Measurements from ENCODE around the gene APBB1IP.
"Not testable (repeated sequence)": the region's sequence is repeated elsewhere in the genome, so short reads cannot be mapped to it uniquely, and the experiment has no call there.

Gene APBB1IP

DNA sequence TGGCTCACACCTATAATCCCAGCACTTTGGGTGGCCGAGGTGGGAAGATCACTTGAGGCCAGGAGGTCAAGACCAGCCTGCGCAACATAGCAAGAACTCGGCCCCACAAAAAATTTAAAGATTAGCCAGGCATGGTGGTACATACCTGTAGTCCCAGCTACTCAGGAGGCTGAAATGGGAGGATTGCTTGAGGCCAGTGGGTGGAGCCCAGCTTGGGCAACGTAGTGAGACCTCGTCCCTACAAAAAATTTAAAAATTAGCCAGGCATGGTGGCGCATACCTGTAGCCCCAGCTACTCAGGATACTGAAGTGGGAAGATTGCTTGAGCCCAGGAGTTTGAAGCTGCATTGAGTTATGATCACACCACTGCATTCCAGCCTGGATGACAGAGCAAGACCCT, 28.4 kb downstream of the APBB1IP start:
- H3K4me1 ChIP-seq (ENCODE audit: control insufficient read depth, insufficient read depth, low read length), result not testable (repeated sequence)

GRCh38 chr10:26467639-26468038, 29.5 kb downstream of the APBB1IP start:
- Histone ChIP-seq H3K9ac (ENCODE audit: low read depth, low read length) (no peak overlapping the region), H3K4me3 (ENCODE audit: low read depth, low read length) (no peak overlapping the region), H3K36me3 (ENCODE audit: control insufficient read depth, insufficient read depth, low read length) (no peaks in the 10 kb centered on the region), H3K9me3 (ENCODE audit: control insufficient read depth, insufficient read depth, low read length) (no peaks in the 10 kb centered on the region), H3K27me3 (ENCODE audit: control insufficient read depth, insufficient read depth, low read length) (no peaks in the 10 kb centered on the region), H3K4me1 (ENCODE audit: control insufficient read depth, insufficient read depth, low read length) (no peaks in the 10 kb centered on the region)

More for the DNA sequence above, 28.4 kb downstream of the APBB1IP start:
- H3K9me3 ChIP-seq (ENCODE audit: control insufficient read depth, insufficient read depth, low read length); H3K9ac ChIP-seq (ENCODE audit: low read depth, low read length); H3K36me3 ChIP-seq (ENCODE audit: control insufficient read depth, insufficient read depth, low read length); H3K4me3 ChIP-seq (ENCODE audit: low read depth, low read length); H3K27me3 ChIP-seq (ENCODE audit: control insufficient read depth, insufficient read depth, low read length): not testable (repeated sequence)

DNA sequence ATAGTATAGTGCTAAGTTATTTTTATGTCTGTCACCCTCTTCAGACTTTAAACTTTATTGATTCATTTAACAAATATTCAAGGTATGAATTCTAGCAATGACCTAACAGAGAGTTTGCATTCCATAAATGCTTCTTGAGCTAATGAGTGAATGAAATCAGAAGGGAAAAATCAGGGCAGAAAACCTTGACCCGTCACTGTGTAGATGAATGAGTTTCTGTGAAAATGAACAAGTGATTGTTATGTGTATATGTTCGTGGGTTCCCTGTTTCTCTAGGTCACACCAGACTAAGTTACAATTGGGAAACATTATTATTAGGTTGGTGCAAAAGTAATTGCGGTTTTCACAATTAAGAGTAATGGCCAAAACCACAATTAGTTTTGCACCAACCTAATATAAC, 30.1 kb downstream of the APBB1IP start:
- no peaks in the 10 kb centered on the region for H3K36me3 ChIP-seq (ENCODE audit: control insufficient read depth, insufficient read depth, low read length)
- no peaks in the 10 kb centered on the region for H3K9me3 ChIP-seq (ENCODE audit: control insufficient read depth, insufficient read depth, low read length)
- H3K9ac ChIP-seq (ENCODE audit: low read depth, low read length), result no peak overlapping the region
- no peak overlapping the region for H3K4me3 ChIP-seq (ENCODE audit: low read depth, low read length)
- peaks cover 3% of the 10 kb centered on the region for H3K4me1 ChIP-seq (ENCODE audit: control insufficient read depth, insufficient read depth, low read length)
- no peaks in the 10 kb centered on the region for H3K27me3 ChIP-seq (ENCODE audit: control insufficient read depth, insufficient read depth, low read length)

DNA sequence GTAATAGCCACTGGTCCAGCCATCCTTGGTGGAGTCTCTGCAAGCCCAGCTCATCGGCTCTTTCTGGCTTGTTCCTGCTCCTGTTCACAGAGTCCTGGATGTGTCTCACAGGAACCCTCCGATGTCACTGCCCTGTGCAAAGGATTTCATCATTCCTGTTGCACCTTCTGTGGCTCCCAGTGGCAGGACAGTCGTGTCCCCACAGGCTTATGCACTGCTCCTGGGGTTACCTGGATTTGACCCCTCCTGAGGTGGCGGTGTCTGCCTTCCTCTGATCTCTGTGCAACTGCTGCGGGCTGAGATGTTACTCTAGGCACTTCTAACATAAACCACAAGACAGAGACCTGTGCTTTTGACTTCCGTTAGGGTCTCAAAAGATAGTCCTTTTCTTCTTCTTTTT, 30.6 kb downstream of the APBB1IP start:
- Histone ChIP-seq H3K4me1 (ENCODE audit: control insufficient read depth, insufficient read depth, low read length) (peaks cover 3% of the 10 kb centered on the region), H3K36me3 (ENCODE audit: control insufficient read depth, insufficient read depth, low read length) (no peaks in the 10 kb centered on the region), H3K4me3 (ENCODE audit: low read depth, low read length) (no peak overlapping the region), H3K9me3 (ENCODE audit: control insufficient read depth, insufficient read depth, low read length) (no peaks in the 10 kb centered on the region), H3K9ac (ENCODE audit: low read depth, low read length) (no peak overlapping the region), H3K27me3 (ENCODE audit: control insufficient read depth, insufficient read depth, low read length) (no peaks in the 10 kb centered on the region)

DNA sequence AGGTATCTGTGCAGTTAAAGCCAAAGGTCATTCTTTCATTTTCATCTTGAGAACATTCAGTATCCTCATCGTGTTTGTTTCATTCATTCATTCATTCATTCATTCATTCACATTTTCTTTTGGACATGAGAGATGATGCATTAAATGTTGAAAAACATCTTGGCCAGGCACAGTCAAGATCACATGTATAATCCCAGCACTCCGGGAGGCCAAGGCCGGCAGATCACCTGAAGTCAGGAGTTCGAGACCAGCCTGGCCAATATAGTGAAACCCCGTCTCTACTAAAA, 34.3 kb downstream of the APBB1IP start:
- Histone ChIP-seq H3K4me3 (ENCODE audit: low read depth, low read length) (no peak overlapping the region), H3K27me3 (ENCODE audit: control insufficient read depth, insufficient read depth, low read length) (no peaks in the 10 kb centered on the region), H3K4me1 (ENCODE audit: control insufficient read depth, insufficient read depth, low read length) (peaks cover 3% of the 10 kb centered on the region), H3K9me3 (ENCODE audit: control insufficient read depth, insufficient read depth, low read length) (no peaks in the 10 kb centered on the region), H3K9ac (ENCODE audit: low read depth, low read length) (no peak overlapping the region), H3K36me3 (ENCODE audit: control insufficient read depth, insufficient read depth, low read length) (no peaks in the 10 kb centered on the region)

- H3K4me1 ChIP-seq (ENCODE audit: control insufficient read depth, insufficient read depth, low read length), result peaks cover 3% of the 10 kb centered on the region
- no peaks in the 10 kb centered on the region for H3K9me3 ChIP-seq (ENCODE audit: control insufficient read depth, insufficient read depth, low read length)
Measured at GRCh38 chr10:26474026-26474425, 35.9 kb downstream of the APBB1IP start.

GRCh38 chr10:26474845-26475244, 36.7 kb downstream of the APBB1IP start:
- H3K9me3 ChIP-seq (ENCODE audit: control insufficient read depth, insufficient read depth, low read length); H3K36me3 ChIP-seq (ENCODE audit: control insufficient read depth, insufficient read depth, low read length); H3K27me3 ChIP-seq (ENCODE audit: control insufficient read depth, insufficient read depth, low read length); H3K4me1 ChIP-seq (ENCODE audit: control insufficient read depth, insufficient read depth, low read length); H3K9ac ChIP-seq (ENCODE audit: low read depth, low read length); H3K4me3 ChIP-seq (ENCODE audit: low read depth, low read length): not testable (repeated sequence)

More at GRCh38 chr10:26474026-26474425, 35.9 kb downstream of the APBB1IP start:
- H3K27me3 ChIP-seq (ENCODE audit: control insufficient read depth, insufficient read depth, low read length), result no peaks in the 10 kb centered on the region
- no peak overlapping the region for H3K4me3 ChIP-seq (ENCODE audit: low read depth, low read length)
- H3K9ac ChIP-seq (ENCODE audit: low read depth, low read length), result no peak overlapping the region
- H3K36me3 ChIP-seq (ENCODE audit: control insufficient read depth, insufficient read depth, low read length), result no peaks in the 10 kb centered on the region

- Histone ChIP-seq H3K9ac (ENCODE audit: low read depth, low read length) (no peak overlapping the region), H3K36me3 (ENCODE audit: control insufficient read depth, insufficient read depth, low read length) (no peaks in the 10 kb centered on the region), H3K9me3 (ENCODE audit: control insufficient read depth, insufficient read depth, low read length) (no peaks in the 10 kb centered on the region), H3K27me3 (ENCODE audit: control insufficient read depth, insufficient read depth, low read length) (no peaks in the 10 kb centered on the region), H3K4me3 (ENCODE audit: low read depth, low read length) (no peak overlapping the region), H3K4me1 (ENCODE audit: control insufficient read depth, insufficient read depth, low read length) (peaks cover 3% of the 10 kb centered on the region)
Measured at GRCh38 chr10:26475386-26475785, 37.2 kb downstream of the APBB1IP start.

- H3K27me3 ChIP-seq (ENCODE audit: control insufficient read depth, insufficient read depth, low read length), result no peaks in the 10 kb centered on the region
- no peak overlapping the region for H3K9ac ChIP-seq (ENCODE audit: low read depth, low read length)
- no peak overlapping the region for H3K4me3 ChIP-seq (ENCODE audit: low read depth, low read length)
- H3K9me3 ChIP-seq (ENCODE audit: control insufficient read depth, insufficient read depth, low read length), result no peaks in the 10 kb centered on the region
- peaks cover 3% of the 10 kb centered on the region for H3K4me1 ChIP-seq (ENCODE audit: control insufficient read depth, insufficient read depth, low read length)
- no peaks in the 10 kb centered on the region for H3K36me3 ChIP-seq (ENCODE audit: control insufficient read depth, insufficient read depth, low read length)
Measured at GRCh38 chr10:26477501-26477900, 39.4 kb downstream of the APBB1IP start.

DNA sequence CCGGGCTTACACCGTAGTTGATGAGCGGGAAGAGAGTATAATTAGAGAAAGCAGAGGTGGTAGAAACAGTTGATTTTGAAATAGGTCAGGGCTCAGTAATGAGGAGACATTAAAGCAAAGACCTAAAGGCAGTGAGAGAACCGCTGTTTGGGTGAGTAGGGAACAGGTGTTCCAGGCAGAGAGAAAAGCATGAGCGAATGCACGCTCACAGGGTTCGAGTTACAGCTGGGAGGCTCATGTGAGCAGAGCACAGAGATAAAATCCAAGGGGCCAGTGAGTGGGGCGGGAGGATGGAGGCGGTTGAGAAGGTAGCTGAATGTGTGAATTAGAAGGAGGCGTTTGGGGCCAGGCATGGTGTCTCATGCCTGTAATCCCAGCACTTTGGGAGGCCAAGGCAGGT, 39.9 kb downstream of the APBB1IP start:
- H3K9me3 ChIP-seq (ENCODE audit: control insufficient read depth, insufficient read depth, low read length), result no peaks in the 10 kb centered on the region
- H3K4me3 ChIP-seq (ENCODE audit: low read depth, low read length), result no peak overlapping the region
- H3K36me3 ChIP-seq (ENCODE audit: control insufficient read depth, insufficient read depth, low read length), result no peaks in the 10 kb centered on the region
- H3K9ac ChIP-seq (ENCODE audit: low read depth, low read length), result no peak overlapping the region
- H3K27me3 ChIP-seq (ENCODE audit: control insufficient read depth, insufficient read depth, low read length), result no peaks in the 10 kb centered on the region
- H3K4me1 ChIP-seq (ENCODE audit: control insufficient read depth, insufficient read depth, low read length), result peaks cover under 1% of the 10 kb centered on the region

DNA sequence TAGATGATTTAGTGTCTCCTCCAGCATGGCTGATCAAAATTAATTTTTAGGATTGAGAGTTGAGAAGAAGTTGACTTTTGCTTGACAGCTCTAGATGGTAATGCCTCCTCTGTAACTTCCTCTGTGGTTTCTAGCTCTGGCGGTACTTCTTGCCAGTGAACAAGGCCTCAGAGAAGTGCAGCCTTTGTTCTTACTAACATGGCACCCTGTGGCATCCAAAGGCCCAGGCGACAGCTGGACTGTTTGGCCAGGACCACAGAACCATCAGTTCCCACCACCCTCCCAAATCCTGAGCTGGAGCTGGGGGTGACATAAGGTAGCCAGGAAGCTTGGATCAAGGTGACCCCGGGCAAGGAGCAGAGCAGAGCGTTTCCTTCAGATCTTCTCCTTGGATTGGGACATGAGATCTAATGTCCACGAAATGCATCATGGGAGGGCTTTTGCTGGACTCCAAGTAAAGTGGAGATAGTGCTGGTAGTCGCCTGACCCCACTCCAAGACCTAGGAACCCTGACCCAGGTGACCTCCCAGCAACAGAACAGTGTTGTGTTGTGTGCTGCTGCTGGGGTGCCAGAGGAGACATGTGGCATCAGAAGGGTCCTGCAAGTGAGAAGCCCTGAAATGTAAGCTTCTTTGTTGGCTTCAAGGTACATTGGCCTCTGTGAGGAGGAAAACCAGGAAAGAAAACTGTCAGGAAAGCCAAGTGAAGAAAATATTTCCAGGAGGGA, 41.8 kb downstream of the APBB1IP start:
- no peaks in the 10 kb centered on the region for H3K9me3 ChIP-seq (ENCODE audit: control insufficient read depth, insufficient read depth, low read length)
- H3K36me3 ChIP-seq (ENCODE audit: control insufficient read depth, insufficient read depth, low read length), result no peaks in the 10 kb centered on the region
- no peaks in the 10 kb centered on the region for H3K27me3 ChIP-seq (ENCODE audit: control insufficient read depth, insufficient read depth, low read length)
- H3K9ac ChIP-seq (ENCODE audit: low read depth, low read length), result no peak overlapping the region
- no peak overlapping the region for H3K4me3 ChIP-seq (ENCODE audit: low read depth, low read length)
- no peaks in the 10 kb centered on the region for H3K4me1 ChIP-seq (ENCODE audit: control insufficient read depth, insufficient read depth, low read length)

GRCh38 chr10:26481315-26481692, 43.2 kb downstream of the APBB1IP start:
- Histone ChIP-seq H3K4me3 (ENCODE audit: low read depth, low read length) (no peak overlapping the region), H3K4me1 (ENCODE audit: control insufficient read depth, insufficient read depth, low read length) (no peaks in the 10 kb centered on the region), H3K27me3 (ENCODE audit: control insufficient read depth, insufficient read depth, low read length) (no peaks in the 10 kb centered on the region), H3K9me3 (ENCODE audit: control insufficient read depth, insufficient read depth, low read length) (no peaks in the 10 kb centered on the region), H3K36me3 (ENCODE audit: control insufficient read depth, insufficient read depth, low read length) (no peaks in the 10 kb centered on the region), H3K9ac (ENCODE audit: low read depth, low read length) (no peak overlapping the region)
